ENCODE data around the gene EIF2AK3.

The EIF2AK3 gene

GRCh38 chr2:88574445-88574844, 52.8 kb downstream of the EIF2AK3 start:
- no peak for DNase-seq
- Histone ChIP-seq H3K9me3 (ENCODE audit: severe bottlenecking) (no peaks in the 10 kb centered on the region), H3K27ac (no peak overlapping the region), H3K4me3 (ENCODE audit: low read depth, low read length) (no peak overlapping the region), H3K36me3 (peaks cover 24% of the 10 kb centered on the region), H3K27me3 (ENCODE audit: insufficient read depth, low read depth, severe bottlenecking) (no peaks in the 10 kb centered on the region)
- no peak for TF ChIP-seq CTCF (IDR thresholded peaks at IDR 0.05; ENCODE audit: low read depth, low read length)

DNA sequence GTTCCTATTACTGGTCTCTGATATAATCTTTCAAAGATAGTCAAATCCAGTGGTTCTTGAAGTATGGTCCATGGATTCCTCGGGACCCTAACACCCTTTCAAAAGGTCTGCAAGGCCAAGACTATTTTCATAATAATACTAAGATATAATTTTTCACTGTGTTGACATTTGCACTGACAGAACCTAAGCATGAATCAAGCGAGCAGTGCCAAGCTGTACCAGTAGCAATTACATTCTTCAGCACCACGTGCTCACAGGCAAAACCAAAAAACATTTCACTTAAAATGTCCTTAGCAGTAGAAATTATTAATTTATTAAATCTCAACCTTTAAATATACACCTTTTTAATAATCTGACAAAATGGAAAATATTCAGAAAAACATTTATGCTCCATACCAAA, 59.1 kb downstream of the EIF2AK3 start:
- no peak overlapping the region for H3K4me3 ChIP-seq (ENCODE audit: low read depth, low read length)
- TF ChIP-seq CTCF (IDR thresholded peaks at IDR 0.05; ENCODE audit: low read depth, low read length) = no peak
- no peaks in the 10 kb centered on the region for H3K9me3 ChIP-seq (ENCODE audit: severe bottlenecking)
- peaks cover 6% of the 10 kb centered on the region; the same call in 1 of the 2 replicates for H3K36me3 ChIP-seq
- no peak for DNase-seq
- no peaks in the 10 kb centered on the region for H3K27me3 ChIP-seq (ENCODE audit: insufficient read depth, low read depth, severe bottlenecking)
- no peak overlapping the region for H3K27ac ChIP-seq

DNA sequence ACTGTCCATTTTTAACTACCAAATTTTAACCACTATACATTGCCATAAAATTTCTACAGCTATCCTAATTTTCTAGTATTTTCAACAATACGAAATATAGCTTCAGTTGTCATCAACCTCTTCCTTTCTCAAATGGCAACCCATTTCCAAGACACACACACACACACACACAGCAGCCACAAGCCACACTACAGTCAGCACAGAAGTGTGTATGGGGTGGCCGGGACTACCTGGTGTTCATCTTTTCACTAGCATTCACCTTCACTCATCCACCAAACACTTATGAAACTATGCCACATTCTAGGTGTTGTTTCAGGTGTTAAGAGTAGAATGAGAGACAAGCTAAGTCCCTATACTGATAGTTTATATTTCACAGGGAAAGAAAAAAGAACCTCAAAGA, 62.9 kb downstream of the EIF2AK3 start:
- no peak overlapping the region for H3K27ac ChIP-seq
- H3K9me3 ChIP-seq (ENCODE audit: severe bottlenecking) = no peaks in the 10 kb centered on the region
- no peak for TF ChIP-seq CTCF (IDR thresholded peaks at IDR 0.05; ENCODE audit: low read depth, low read length)
- no peak overlapping the region for H3K4me3 ChIP-seq (ENCODE audit: low read depth, low read length)
- H3K36me3 ChIP-seq = no peaks in the 10 kb centered on the region
- no peaks in the 10 kb centered on the region for H3K27me3 ChIP-seq (ENCODE audit: insufficient read depth, low read depth, severe bottlenecking)
- no peak for DNase-seq

GRCh38 chr2:88563129-88563528, 64.1 kb downstream of the EIF2AK3 start:
- no peaks in the 10 kb centered on the region for H3K36me3 ChIP-seq
- no peak for TF ChIP-seq CTCF (IDR thresholded peaks at IDR 0.05; ENCODE audit: low read depth, low read length)
- no peak overlapping the region for H3K4me3 ChIP-seq (ENCODE audit: low read depth, low read length)
- H3K27ac ChIP-seq = no peak overlapping the region
- no peak for DNase-seq
- H3K9me3 ChIP-seq (ENCODE audit: severe bottlenecking) = no peaks in the 10 kb centered on the region
- H3K27me3 ChIP-seq (ENCODE audit: insufficient read depth, low read depth, severe bottlenecking) = no peaks in the 10 kb centered on the region

DNA sequence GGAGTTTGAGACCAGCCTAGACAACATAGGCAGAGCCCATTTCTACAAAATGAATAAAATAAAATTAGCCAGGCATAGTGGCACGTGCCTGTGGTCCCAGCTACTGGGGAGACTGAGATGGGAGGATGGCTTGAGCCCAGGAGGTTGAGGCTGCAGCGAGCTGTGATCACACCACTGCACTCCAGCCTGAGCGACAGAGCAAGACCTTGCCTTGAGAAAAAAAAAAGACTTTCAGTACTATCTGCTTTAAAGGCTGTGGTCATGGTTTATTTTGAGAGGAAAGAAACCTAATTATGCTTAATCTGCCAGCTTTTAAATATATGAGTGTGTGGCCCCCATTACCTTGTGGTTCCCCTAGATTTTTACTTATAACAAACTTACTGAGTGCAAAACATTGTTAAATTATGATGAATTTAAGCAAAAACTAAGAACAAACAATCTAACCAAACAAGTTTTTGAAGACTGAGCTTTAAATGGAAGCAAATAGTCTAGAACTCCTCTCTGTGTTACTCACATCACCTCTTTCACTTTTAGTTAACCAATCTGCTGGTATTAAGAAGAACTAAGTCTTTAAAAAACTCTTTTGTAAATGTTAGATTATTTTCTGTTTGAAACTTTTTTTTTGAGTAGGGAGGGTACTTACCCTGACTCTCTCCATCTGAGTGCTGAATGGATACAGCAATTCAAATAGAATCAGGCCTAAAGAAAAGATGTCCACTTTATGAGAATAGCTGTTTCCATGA, 65.4 kb downstream of the EIF2AK3 start:
- H3K36me3 ChIP-seq = peaks cover 6% of the 10 kb centered on the region
- no peak for TF ChIP-seq CTCF (IDR thresholded peaks at IDR 0.05; ENCODE audit: low read depth, low read length)
- H3K27me3 ChIP-seq (ENCODE audit: insufficient read depth, low read depth, severe bottlenecking) = no peaks in the 10 kb centered on the region
- no peak overlapping the region for H3K27ac ChIP-seq
- DNase-seq = no peak
- H3K9me3 ChIP-seq (ENCODE audit: severe bottlenecking) = no peaks in the 10 kb centered on the region
- no peak overlapping the region for H3K4me3 ChIP-seq (ENCODE audit: low read depth, low read length)

Measured in WERI-Rb-1 (cell line).